ENCODE data around the gene RHOF. TPM values are rescaled to one million over a fixed set of nuclear protein-coding genes. Genes with fewer than 3 reads are reported as not detected.
A peak's percentile ranks its signal among the peaks of the same experiment; 100 is the strongest.
"Not testable (repeated sequence)": the region's sequence is repeated elsewhere in the genome, so short reads cannot be mapped to it uniquely, and the experiment has no call there.

Gene RHOF
- total RNA-seq, 3 donors from 2014 or later, result 5.8 to 13.1 (median 12.0) TPM

GRCh38 chr12:121748571-121749265 lies 44.8 kb downstream of the RHOF start:
- Histone ChIP-seq H3K36me3 (no peaks in the 10 kb centered on the region), H3K27ac (peak overlapping the region; percentile 53 to 74)
- no peak for DNase-seq (ENCODE audit: low spot score in 2 of 2)

GRCh38 chr12:121748218-121748570 lies 45.3 kb downstream of the RHOF start:
- Histone ChIP-seq H3K36me3 (no peaks in the 10 kb centered on the region), H3K4me3 (no peak overlapping the region), H3K27me3 (no peaks in the 10 kb centered on the region), H3K4me1 (no peaks in the 10 kb centered on the region), H3K9me3 (no peaks in the 10 kb centered on the region), H3K27ac (peak overlapping the region in 1 of 2 donors; percentile 74)
- TF ChIP-seq POLR2AphosphoS5 (IDR thresholded peaks at IDR 0.05) (no peak), CTCF (IDR thresholded peaks at IDR 0.05) (no peak), POLR2A (IDR thresholded peaks at IDR 0.05) (no peak)
- intact Hi-C loops (cut with DNase I; ENCODE audit: low total_unique reads), result no loop called here
- DNase-seq (ENCODE audit: low spot score in 2 of 2), result no peak

More at GRCh38 chr12:121748571-121749265, 44.8 kb downstream of the RHOF start:
- Histone ChIP-seq H3K27me3 (no peaks in the 10 kb centered on the region), H3K9me3 (no peaks in the 10 kb centered on the region), H3K4me1 (no peaks in the 10 kb centered on the region), H3K4me3 (no peak overlapping the region)
- intact Hi-C loops (cut with DNase I; ENCODE audit: low total_unique reads), result no loop called here
- TF ChIP-seq POLR2AphosphoS5 (IDR thresholded peaks at IDR 0.05) (no peak), POLR2A (IDR thresholded peaks at IDR 0.05) (no peak), CTCF (IDR thresholded peaks at IDR 0.05) (no peak)

GRCh38 chr12:121745545-121745944 lies 47.9 kb downstream of the RHOF start:
- H3K36me3 ChIP-seq; intact Hi-C loops (cut with DNase I; ENCODE audit: low total_unique reads); H3K27ac ChIP-seq; H3K27me3 ChIP-seq; H3K9me3 ChIP-seq; H3K4me1 ChIP-seq; DNase-seq (ENCODE audit: low spot score in 2 of 2); H3K4me3 ChIP-seq: not testable (repeated sequence)

GRCh38 chr12:121741743-121742142 lies 51.7 kb downstream of the RHOF start:
- no peak overlapping the region for H3K27ac ChIP-seq
- intact Hi-C loops (cut with DNase I; ENCODE audit: low total_unique reads), result no loop called here
- no peaks in the 10 kb centered on the region for H3K36me3 ChIP-seq
- H3K27me3 ChIP-seq, result no peaks in the 10 kb centered on the region
- H3K9me3 ChIP-seq, result no peaks in the 10 kb centered on the region
- no peak for DNase-seq (ENCODE audit: low spot score in 2 of 2)
- TF ChIP-seq POLR2AphosphoS5 (IDR thresholded peaks at IDR 0.05) (no peak), CTCF (IDR thresholded peaks at IDR 0.05) (no peak), POLR2A (IDR thresholded peaks at IDR 0.05) (no peak)
- H3K4me1 ChIP-seq, result no peaks in the 10 kb centered on the region
- no peak overlapping the region for H3K4me3 ChIP-seq

- no peak for DNase-seq (ENCODE audit: low spot score in 2 of 2)
- no peak for TF ChIP-seq POLR2AphosphoS5 (IDR thresholded peaks at IDR 0.05)
- TF ChIP-seq CTCF (IDR thresholded peaks at IDR 0.05), result no peak
- TF ChIP-seq POLR2A (IDR thresholded peaks at IDR 0.05), result no peak
- Histone ChIP-seq H3K36me3 (no peaks in the 10 kb centered on the region), H3K27ac (no peak overlapping the region), H3K27me3 (no peaks in the 10 kb centered on the region), H3K9me3 (no peaks in the 10 kb centered on the region), H3K4me1 (no peaks in the 10 kb centered on the region), H3K4me3 (no peak overlapping the region)
- intact Hi-C loops (cut with DNase I; ENCODE audit: low total_unique reads), result no loop called here
These were observed 52.6 kb downstream of the RHOF start for GRCh38 chr12:121740847-121741246.

Measured in breast epithelium (tissue), 4 donors.